NCI-H2227 (cell line): ENCODE measurements around the gene ZSWIM3.
"Not testable (repeated sequence)": the region's sequence is repeated elsewhere in the genome, so short reads cannot be mapped to it uniquely, and the experiment has no call there.

Experiments used
- DNase-seq: peaks from one replicate; lab custom pipeline; 2025; ENCODE audit not compliant: unreplicated experiment; lab: John Stamatoyannopoulos, UW

ZSWIM3 gene

GRCh38 chr20:45890077-45890984 is 32.9 kb downstream of the ZSWIM3 start:
- peak; percentile 82 for DNase-seq

GRCh38 chr20:45890985-45891983 is 33.9 kb downstream of the ZSWIM3 start, which contains the start of the genes CTSA and NEURL2:
TSS of gene CTSA (plus strand) at chr20:45891335. CDS start at chr20:45891569, 234 bp downstream.
TSS of gene NEURL2 (minus strand) at chr20:45891208. CDS start at chr20:45890991, 217 bp downstream.
- DNase-seq, result peak; percentile 91

GRCh38 chr20:45892049-45892825 is 34.8 kb downstream of the ZSWIM3 start:
- peak; percentile 9 for DNase-seq

- no peak for DNase-seq
Measured at GRCh38 chr20:45892828-45893500, 35.5 kb downstream of the ZSWIM3 start.

- no peak for DNase-seq
Measured at GRCh38 chr20:45893831-45894230, 36.4 kb downstream of the ZSWIM3 start.

- no peak for DNase-seq
Measured at GRCh38 chr20:45894797-45895196, 37.4 kb downstream of the ZSWIM3 start.

- DNase-seq, result no peak
Measured at GRCh38 chr20:45896641-45897161, 39.3 kb downstream of the ZSWIM3 start.

- no peak for DNase-seq
Measured at GRCh38 chr20:45897289-45897688, 39.9 kb downstream of the ZSWIM3 start.

- no peak for DNase-seq
Measured at GRCh38 chr20:45897692-45898091, 40.3 kb downstream of the ZSWIM3 start.

- DNase-seq, result no peak
Measured at GRCh38 chr20:45898285-45898684, 40.9 kb downstream of the ZSWIM3 start.

GRCh38 chr20:45899046-45899835 is 41.8 kb downstream of the ZSWIM3 start:
- DNase-seq, result no peak

GRCh38 chr20:45901332-45901731 is 43.9 kb downstream of the ZSWIM3 start:
- not testable (repeated sequence) for DNase-seq

- DNase-seq, result no peak
Measured at GRCh38 chr20:45902199-45902701, 44.8 kb downstream of the ZSWIM3 start.

- no peak for DNase-seq
Measured at GRCh38 chr20:45904583-45905504, 47.4 kb downstream of the ZSWIM3 start.

- DNase-seq, result no peak
Measured at GRCh38 chr20:45905505-45906079, 48.2 kb downstream of the ZSWIM3 start.

GRCh38 chr20:45907219-45907948 is 50.0 kb downstream of the ZSWIM3 start:
- DNase-seq, result no peak

GRCh38 chr20:45908084-45908483 is 50.7 kb downstream of the ZSWIM3 start:
- DNase-seq, result no peak
